ENCODE results near the gene GID4.

The GID4 gene

DNA sequence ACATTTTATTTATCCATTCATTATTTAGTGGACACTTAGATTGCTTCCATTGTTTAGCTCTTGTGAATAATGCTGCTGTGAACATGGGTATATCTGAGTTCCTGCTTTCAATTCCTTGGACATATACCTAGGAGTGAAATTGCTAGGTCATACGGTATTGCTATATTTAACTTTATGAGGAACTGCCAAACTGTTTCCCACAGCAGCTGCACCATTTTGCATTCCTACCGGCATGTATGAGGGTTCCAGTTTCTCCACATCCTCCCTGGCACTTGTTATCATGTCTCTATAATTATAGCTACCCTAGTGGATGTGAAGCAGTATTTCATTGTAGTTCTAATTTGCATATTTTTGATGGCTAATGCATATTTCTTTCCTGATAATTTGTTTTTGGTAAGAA is 24.8 kb downstream of the GID4 start:
- TF ChIP-seq, protein P1, sequence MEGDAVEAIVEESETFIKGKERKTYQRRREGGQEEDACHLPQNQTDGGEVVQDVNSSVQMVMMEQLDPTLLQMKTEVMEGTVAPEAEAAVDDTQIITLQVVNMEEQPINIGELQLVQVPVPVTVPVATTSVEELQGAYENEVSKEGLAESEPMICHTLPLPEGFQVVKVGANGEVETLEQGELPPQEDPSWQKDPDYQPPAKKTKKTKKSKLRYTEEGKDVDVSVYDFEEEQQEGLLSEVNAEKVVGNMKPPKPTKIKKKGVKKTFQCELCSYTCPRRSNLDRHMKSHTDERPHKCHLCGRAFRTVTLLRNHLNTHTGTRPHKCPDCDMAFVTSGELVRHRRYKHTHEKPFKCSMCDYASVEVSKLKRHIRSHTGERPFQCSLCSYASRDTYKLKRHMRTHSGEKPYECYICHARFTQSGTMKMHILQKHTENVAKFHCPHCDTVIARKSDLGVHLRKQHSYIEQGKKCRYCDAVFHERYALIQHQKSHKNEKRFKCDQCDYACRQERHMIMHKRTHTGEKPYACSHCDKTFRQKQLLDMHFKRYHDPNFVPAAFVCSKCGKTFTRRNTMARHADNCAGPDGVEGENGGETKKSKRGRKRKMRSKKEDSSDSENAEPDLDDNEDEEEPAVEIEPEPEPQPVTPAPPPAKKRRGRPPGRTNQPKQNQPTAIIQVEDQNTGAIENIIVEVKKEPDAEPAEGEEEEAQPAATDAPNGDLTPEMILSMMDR (IDR thresholded peaks at IDR 0.05; ENCODE audit: insufficient read depth, low read depth, low read length, missing control alignments): no peak
- DNase-seq (ENCODE audit: low read depth): no peak
- H3K4me3 ChIP-seq (ENCODE audit: low read depth, low read length): no peak overlapping the region

DNA sequence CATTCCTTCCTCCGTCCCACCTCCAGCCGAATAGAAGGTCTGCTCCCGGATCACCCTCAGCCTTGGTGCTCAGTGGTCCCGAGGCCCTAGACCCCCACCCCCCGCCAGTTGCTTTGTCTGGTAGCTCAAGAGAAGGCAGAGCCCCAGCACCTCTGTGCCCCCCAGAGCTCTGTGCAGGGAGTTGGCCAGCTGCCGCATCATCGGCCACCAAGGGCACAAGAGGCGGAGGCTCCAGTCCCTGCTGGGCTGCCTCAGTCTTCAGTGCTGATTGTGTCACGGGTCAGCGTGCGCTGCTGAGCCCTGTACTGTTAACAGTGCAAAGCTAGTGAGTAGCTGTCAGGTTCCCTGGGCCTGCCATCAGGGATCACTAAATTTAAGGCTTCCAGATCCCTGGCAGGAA is 26.3 kb downstream of the GID4 start:
- DNase-seq (ENCODE audit: low read depth): no peak
- TF ChIP-seq, protein P1 (IDR thresholded peaks at IDR 0.05; ENCODE audit: insufficient read depth, low read depth, low read length, missing control alignments): no peak

DNA sequence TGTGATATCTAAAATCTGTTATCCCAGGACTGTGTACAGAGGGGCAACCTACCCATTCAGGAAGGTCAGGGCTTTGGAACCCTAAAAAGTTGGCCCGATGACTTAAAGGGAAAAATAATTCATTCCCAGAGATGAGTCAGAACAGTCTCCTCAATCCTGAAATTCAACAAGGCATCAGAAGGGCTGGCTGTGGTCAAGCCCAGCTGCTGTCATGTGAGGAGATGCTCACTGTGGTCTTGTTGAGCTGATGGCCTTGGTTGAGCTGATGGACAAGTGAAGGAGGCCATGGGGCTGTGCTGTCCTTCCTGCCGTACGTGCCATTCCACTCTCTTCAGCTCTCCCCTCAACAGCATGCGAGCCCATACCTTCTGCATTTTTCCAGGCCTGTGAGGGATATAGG is 27.7 kb downstream of the GID4 start:
- TF ChIP-seq, protein P1 (IDR thresholded peaks at IDR 0.05; ENCODE audit: insufficient read depth, low read depth, low read length, missing control alignments): no peak
- no peak for DNase-seq (ENCODE audit: low read depth)
- H3K4me3 ChIP-seq (ENCODE audit: low read depth, low read length): no peak overlapping the region

More for the DNA sequence above, 26.3 kb downstream of the GID4 start:
- H3K4me3 ChIP-seq (ENCODE audit: low read depth, low read length): no peak overlapping the region

DNA sequence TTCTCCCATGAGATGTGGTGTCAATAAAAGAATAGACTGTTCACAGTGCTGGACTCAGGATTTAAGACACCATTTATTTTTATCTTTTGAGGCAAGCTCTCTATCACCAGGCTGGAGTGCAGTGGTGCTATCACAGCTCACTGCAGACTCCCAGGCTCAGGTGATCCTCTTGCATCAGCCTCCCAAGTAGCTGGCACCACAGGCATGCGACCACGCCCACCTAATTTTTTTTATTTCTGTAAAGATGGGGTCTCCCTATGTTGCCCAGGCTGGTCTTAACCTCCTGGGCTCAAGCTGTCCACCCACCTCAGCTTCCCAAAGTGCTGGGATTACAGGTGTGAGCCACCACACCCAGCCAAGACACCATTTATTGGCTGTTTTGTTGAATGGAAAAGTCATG is 29.9 kb downstream of the GID4 start:
- H3K4me3 ChIP-seq (ENCODE audit: low read depth, low read length): no peak overlapping the region
- no peak for DNase-seq (ENCODE audit: low read depth)
- TF ChIP-seq, protein P1 (IDR thresholded peaks at IDR 0.05; ENCODE audit: insufficient read depth, low read depth, low read length, missing control alignments): no peak

DNA sequence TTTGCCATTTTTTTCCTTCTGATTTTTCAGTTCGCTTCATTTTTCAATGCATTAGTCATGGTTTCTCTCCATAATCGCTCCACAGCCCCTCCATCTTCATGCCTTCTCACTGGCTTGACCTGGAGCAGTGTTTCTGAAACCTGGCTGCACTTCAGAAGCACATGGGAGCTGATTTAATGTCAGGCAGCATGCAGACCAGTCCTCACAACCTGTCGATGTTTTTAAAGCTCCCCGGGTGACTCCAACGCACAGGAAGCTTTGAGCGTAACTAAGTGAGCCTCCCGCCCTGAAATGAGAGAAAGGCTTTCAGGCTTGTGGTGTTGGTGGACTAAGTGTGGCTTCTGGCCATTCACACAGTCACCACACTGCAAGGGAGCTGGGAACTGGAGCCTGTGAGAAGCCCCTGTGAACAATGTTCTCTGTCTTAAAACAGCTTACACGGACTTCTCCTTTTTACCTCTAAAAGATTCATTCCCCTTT is 31.7 kb downstream of the GID4 start:
- TF ChIP-seq, protein P1 (IDR thresholded peaks at IDR 0.05; ENCODE audit: insufficient read depth, low read depth, low read length, missing control alignments): no peak

DNA sequence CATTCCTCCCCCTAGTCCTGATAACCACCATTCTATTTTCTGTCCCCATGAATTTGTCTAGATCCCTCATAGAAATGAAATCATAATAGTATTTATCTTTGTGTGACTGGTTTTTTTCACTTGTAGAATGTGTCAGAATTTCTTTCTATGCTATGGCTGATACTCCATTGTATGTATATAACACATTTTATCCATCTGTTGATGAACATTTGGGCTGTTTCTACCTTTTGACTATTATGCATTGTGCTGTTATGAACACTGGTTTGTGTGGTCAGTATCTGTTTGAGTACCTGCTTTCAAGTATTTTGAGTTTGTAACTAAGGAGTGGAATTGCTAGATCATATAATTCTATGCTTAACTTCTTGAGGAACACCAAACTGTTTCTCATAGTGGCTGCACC is 32.5 kb downstream of the GID4 start:
- no peak for DNase-seq (ENCODE audit: low read depth)
- no peak overlapping the region for H3K4me3 ChIP-seq (ENCODE audit: low read depth, low read length)
- TF ChIP-seq, protein P1 (IDR thresholded peaks at IDR 0.05; ENCODE audit: insufficient read depth, low read depth, low read length, missing control alignments): no peak

More for the DNA sequence above, 31.7 kb downstream of the GID4 start:
- DNase-seq (ENCODE audit: low read depth): peak; percentile 11
- no peak overlapping the region for H3K4me3 ChIP-seq (ENCODE audit: low read depth, low read length)

GRCh38 chr17:18074566-18075272 is 35.5 kb downstream of the GID4 start:
- TF ChIP-seq, protein P1 (IDR thresholded peaks at IDR 0.05; ENCODE audit: insufficient read depth, low read depth, low read length, missing control alignments): no peak

More at GRCh38 chr17:18074566-18075272, 35.5 kb downstream of the GID4 start:
- DNase-seq (ENCODE audit: low read depth): no peak
- H3K4me3 ChIP-seq (ENCODE audit: low read depth, low read length): no peak overlapping the region
